HUES64 (cell line): ENCODE measurements around the gene PCSK9.
A peak's percentile ranks its signal among the peaks of the same experiment; 100 is the strongest.

Source experiments
- H3K27ac ChIP-seq: 2 replicates; pipeline ENCODE4 v1.7.0; 2013; ENCODE audit warnings: low read depth, low read length, inconsistent platforms
- H3K27me3 ChIP-seq: 2 replicates; pipeline ENCODE4 v1.6.1; 2013; ENCODE audit warnings: mild to moderate bottlenecking, low read length; ENCODE audit not compliant: insufficient read depth
- H3K36me3 ChIP-seq: 2 replicates; pipeline ENCODE4 v1.6.1; 2013; ENCODE audit warnings: mild to moderate bottlenecking, low read length; ENCODE audit not compliant: insufficient read depth
- H3K4me1 ChIP-seq: 2 replicates; pipeline ENCODE4 v1.6.1; 2013; ENCODE audit warnings: mild to moderate bottlenecking, low read length, moderate library complexity; ENCODE audit not compliant: insufficient read depth
- H3K4me3 ChIP-seq: 2 replicates; pipeline ENCODE4 v1.5.1; 2013; ENCODE audit warnings: mild to moderate bottlenecking, low read length, moderate library complexity
- H3K9ac ChIP-seq: 2 replicates; pipeline ENCODE4 v1.6.1; 2013; ENCODE audit warnings: mild to moderate bottlenecking, low read depth, low read length
- H3K9me3 ChIP-seq: 2 replicates; pipeline ENCODE4 v1.6.1; 2013; ENCODE audit warnings: low read depth, low read length; ENCODE audit not compliant: insufficient read depth
- WGBS: fragments of 150-250, 120-280 bp; methylation state at CpG from one replicate; pipeline ENCODE4 v1.1.7; 2013; ENCODE audit warnings: missing lambda C conversion rate; 5-methylcytosine and 5-hydroxymethylcytosine counted together

Gene PCSK9

DNA sequence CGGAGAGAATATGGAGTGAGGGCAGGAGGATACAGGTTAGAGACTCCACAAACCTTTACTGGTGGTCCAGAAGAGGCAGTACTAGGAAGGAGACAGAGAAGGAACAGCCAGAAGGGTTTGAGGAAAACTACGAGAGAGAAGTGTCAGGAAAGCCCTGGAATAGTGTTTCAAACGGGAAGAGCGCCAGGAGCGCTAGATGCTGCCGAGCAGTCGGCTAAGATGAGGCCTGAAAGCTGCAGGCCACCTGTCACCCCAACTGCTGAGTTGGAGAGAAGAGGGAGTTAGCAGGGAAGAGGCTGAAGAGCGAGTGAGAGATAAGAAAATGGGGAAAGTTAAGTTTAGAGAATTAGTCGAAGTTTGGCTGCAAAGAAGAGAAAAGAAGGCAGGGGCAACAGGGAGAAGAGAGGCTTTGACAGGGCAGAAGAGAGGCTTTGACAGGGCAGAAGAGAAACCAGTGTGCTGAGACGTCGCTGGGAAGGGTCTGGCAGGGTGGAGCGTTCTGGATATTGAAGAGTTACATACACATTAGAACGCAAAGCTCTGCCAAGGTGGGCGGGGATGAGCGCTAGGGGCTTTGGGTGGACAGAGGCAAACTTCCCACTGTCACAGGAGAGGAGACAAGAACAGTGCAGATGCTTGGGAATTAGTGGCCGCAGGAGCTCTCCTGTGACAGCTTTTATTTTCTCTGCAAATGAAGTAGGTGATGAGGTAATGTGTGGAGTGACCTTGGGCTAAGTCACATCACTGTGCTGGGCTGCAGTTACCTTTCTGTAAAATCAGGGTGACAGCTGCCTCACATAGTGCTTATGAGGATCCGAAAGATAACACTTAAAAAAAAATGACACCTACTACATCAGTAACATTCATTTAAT is 31.2 kb downstream of the PCSK9 start:
- Histone ChIP-seq H3K4me1 (no peaks in the 10 kb centered on the region), H3K27me3 (no peaks in the 10 kb centered on the region), H3K4me3 (no peak overlapping the region), H3K27ac (no peak overlapping the region), H3K36me3 (peaks cover 98% of the 10 kb centered on the region), H3K9ac (no peak overlapping the region), H3K9me3 (no peaks in the 10 kb centered on the region)
- 93% methylated on average over 17 of the region's 17 CpGs for WGBS

DNA sequence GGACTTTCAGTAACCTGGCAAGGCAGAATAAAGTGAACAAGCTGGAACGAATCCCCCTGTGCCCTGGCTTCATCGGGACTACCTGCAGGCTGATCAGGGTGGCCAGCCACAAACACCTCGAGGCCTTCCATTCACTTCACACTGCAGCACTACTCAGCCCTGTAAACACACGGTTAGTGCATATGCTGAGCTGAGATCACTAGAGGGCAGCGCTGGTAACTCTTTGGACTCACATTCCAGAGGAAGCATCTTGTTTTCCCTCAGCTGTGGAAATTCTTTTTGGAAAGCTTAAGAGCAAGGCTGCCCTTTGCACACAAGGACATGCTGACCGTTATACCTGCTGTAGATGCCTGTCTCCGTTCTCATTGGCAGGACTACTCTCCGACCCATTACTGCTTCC is 32.1 kb downstream of the PCSK9 start:
- Histone ChIP-seq H3K4me1 (no peaks in the 10 kb centered on the region), H3K27me3 (no peaks in the 10 kb centered on the region), H3K27ac (no peak overlapping the region), H3K4me3 (no peak overlapping the region), H3K9ac (no peak overlapping the region), H3K9me3 (no peaks in the 10 kb centered on the region), H3K36me3 (peaks cover 98% of the 10 kb centered on the region)
- 61% methylated on average over 8 of the region's 8 CpGs for WGBS

DNA sequence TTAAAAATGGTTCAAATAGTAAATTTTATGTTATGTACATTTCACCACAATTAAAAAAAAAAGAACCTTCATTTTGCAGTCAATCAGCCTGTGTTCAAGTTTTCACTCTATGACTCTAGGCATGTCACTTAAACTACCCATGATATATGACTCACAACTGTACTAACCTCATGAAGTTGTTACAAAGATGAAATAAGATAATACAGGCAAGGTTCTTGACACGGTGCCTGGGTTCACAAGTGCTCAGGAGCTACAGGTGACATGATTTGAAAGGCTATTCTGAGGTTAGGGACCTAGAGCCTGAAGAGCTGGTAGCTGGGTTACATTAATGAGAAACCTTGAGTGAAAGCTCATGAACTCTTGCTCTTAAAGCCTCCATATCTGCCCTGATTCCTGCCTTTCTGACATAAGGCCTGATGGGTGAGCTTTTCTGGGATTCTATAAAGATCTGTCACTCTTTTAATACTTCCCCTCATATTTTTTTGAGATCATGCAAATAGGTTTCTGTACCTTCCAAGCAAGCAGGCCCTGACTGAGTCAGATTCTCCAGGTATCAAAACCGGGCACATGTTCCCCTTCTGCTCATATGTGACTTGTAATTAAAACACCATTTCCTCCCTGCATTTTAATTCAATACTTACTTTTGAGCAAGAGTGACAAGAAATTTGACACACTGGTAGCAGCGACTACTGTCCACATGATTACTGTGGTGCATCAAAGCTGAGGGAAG is 34.0 kb downstream of the PCSK9 start:
- Histone ChIP-seq H3K27ac (no peak overlapping the region), H3K9ac (no peak overlapping the region), H3K36me3 (peaks cover 98% of the 10 kb centered on the region), H3K4me3 (no peak overlapping the region), H3K9me3 (no peaks in the 10 kb centered on the region), H3K27me3 (no peaks in the 10 kb centered on the region), H3K4me1 (no peaks in the 10 kb centered on the region)
- 98% methylated on average over 3 of the region's 3 CpGs for WGBS

DNA sequence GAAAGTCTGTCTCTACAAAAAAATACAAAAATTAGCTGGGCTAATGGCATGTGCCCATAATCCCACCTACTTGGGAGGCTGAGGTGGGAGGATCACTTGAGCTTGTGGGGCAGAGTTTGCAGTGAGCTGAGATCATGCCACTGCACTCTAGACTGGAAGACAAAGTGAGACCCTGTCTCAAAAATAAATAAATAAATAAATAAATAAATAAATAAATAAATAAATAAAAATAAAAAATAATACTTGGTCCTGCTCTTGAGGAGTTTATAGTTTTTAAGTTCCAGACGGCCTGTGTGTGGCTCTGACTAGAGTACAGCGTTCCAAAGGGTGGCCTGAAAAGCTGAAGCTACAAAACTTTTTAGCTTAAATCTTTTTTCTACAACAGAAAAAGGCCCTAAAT is 35.1 kb downstream of the PCSK9 start:
- no peak overlapping the region for H3K4me3 ChIP-seq
- no peaks in the 10 kb centered on the region for H3K4me1 ChIP-seq
- no peak overlapping the region for H3K27ac ChIP-seq
- WGBS: 86% methylated on average over 2 of the region's 2 CpGs
- no peaks in the 10 kb centered on the region for H3K9me3 ChIP-seq
- H3K36me3 ChIP-seq: peaks cover 96% of the 10 kb centered on the region
- H3K27me3 ChIP-seq: no peaks in the 10 kb centered on the region
- no peak overlapping the region for H3K9ac ChIP-seq

DNA sequence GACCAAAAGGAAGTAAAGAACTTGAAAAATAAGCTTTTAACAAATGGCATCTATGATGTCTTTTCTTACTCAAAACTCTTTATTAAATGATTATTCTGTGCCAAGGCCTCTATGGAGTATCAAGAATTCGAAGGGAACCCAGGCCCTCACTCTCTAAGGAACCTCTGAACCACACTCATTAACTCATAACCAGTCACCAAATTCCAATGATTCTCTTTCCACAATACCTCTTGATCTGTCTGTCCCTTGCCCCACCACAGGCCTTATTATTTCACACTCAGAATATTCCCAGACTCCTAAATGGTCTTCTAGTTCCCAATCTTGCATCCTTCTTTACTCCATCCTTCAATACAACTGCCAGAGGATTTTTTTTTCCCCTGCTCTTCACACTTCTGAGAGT is 37.0 kb downstream of the PCSK9 start:
- H3K4me3 ChIP-seq: no peak overlapping the region
- H3K9me3 ChIP-seq: no peaks in the 10 kb centered on the region
- no peak overlapping the region for H3K9ac ChIP-seq
- peaks cover 96% of the 10 kb centered on the region for H3K36me3 ChIP-seq
- H3K27ac ChIP-seq: no peak overlapping the region
- no peaks in the 10 kb centered on the region for H3K27me3 ChIP-seq
- WGBS: 98% methylated on average over 1 of the region's 1 CpG
- peaks cover 7% of the 10 kb centered on the region for H3K4me1 ChIP-seq

DNA sequence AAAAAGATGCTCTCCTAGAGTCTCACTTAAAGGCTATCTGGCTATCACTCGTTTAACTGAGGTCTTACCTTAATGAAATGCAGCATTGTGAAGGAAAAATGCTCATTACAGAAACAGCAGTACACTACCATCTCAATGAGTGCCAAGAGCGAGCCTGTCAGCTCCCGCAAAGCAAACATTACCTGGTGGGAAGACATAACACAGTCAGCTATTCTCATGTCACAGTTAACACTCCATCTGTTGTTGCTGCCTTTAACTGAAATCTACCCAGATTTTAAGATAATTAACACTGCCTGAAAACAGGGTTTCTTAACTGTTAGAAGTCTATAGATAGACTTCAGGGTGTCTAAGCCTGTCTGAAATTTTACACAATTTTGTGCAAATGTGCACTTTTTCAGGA is 39.1 kb downstream of the PCSK9 start:
- no peaks in the 10 kb centered on the region for H3K9me3 ChIP-seq
- no peak overlapping the region for H3K9ac ChIP-seq
- 85% methylated on average over 3 of the region's 3 CpGs for WGBS
- peaks cover 97% of the 10 kb centered on the region for H3K36me3 ChIP-seq
- no peak overlapping the region for H3K4me3 ChIP-seq
- no peaks in the 10 kb centered on the region for H3K27me3 ChIP-seq
- peaks cover 15% of the 10 kb centered on the region for H3K4me1 ChIP-seq
- H3K27ac ChIP-seq: no peak overlapping the region

DNA sequence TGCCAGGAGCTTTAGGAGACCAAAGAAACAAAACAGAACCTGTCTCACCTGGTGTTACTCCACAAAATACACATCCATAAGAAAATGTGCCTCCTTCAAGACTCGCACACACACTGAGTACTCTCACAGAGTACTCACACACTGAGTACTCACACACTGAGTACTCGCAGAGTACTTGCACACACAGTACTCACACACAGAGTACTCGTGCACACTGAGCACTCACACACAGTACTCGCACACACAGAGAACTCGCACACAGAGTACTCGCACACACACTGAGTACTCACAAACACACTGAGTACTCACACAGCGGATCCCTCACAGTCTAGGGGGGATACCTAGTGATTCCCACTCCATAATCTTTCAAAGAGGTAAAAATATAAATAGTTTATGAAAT is 40.3 kb downstream of the PCSK9 start:
- Histone ChIP-seq H3K4me3 (no peak overlapping the region), H3K9me3 (no peaks in the 10 kb centered on the region), H3K36me3 (peaks cover 98% of the 10 kb centered on the region), H3K27me3 (no peaks in the 10 kb centered on the region), H3K27ac (no peak overlapping the region), H3K4me1 (peaks cover 15% of the 10 kb centered on the region), H3K9ac (no peak overlapping the region)
- 88% methylated on average over 7 of the region's 7 CpGs for WGBS

DNA sequence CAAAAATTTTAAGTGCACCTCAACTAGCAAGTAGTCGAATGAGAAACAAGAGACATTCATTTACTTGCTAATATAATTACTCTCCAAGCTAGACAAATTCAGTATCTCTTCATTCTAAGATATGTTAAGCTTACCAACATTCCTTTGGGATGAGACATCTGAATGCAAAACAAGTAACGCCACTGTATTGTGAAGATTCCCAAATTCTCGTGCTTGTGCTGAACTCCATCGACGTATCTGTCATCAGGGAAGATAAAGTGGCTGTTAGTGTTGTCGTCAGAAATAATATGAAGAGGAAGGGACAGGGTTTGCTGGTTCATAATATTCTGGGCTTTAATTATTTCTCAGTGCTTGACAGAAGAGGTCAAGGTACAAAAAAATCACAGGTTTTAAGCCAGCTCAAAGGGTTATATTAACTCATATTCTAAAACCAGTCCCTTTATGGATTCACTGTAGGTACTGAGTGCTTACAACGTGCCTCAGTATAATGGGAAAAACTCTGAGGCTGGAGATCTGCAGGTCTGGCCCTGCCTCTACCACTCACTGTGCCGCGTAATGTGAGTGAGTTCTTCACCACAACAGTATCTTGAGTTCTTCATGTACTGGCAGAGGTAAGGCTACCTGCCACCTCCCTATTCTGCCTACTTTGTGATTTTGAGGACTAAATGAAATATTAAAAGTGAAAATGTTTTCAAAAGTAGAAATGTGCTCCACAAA is 42.0 kb downstream of the PCSK9 start:
- no peaks in the 10 kb centered on the region for H3K27me3 ChIP-seq
- peak overlapping the region; percentile 64 for H3K27ac ChIP-seq
- no peak overlapping the region for H3K4me3 ChIP-seq
- peaks cover 15% of the 10 kb centered on the region for H3K4me1 ChIP-seq
- WGBS: 79% methylated on average over 9 of the region's 9 CpGs
- H3K9ac ChIP-seq: peak overlapping the region; percentile 13; the same call in 1 of the 2 replicates
- no peaks in the 10 kb centered on the region for H3K9me3 ChIP-seq
- H3K36me3 ChIP-seq: peaks cover 98% of the 10 kb centered on the region

DNA sequence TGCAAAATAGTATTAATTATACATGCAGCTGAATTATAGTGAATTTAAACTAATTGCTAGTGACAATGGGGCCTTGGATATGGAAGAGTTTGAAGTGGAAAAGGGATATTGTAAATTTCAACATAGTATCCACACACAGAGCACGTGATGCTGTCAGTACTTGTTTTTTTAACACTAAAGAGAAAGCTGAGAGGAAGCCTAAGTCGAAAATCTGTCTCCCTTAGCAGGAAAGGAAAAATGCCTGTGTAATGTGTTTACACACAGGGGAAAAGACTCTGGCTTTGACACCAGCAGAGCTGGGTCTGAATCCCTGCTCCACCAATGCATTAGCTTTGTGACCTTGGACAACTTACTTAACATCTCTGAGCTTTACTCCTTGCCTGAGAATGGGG is 42.6 kb downstream of the PCSK9 start:
- Histone ChIP-seq H3K4me3 (no peak overlapping the region), H3K27me3 (no peaks in the 10 kb centered on the region), H3K36me3 (peaks cover 98% of the 10 kb centered on the region), H3K27ac (peak overlapping the region; percentile 64; the same call in 1 of the 2 replicates), H3K9ac (no peak overlapping the region), H3K9me3 (no peaks in the 10 kb centered on the region), H3K4me1 (peaks cover 19% of the 10 kb centered on the region)
- WGBS: 84% methylated on average over 2 of the region's 2 CpGs

DNA sequence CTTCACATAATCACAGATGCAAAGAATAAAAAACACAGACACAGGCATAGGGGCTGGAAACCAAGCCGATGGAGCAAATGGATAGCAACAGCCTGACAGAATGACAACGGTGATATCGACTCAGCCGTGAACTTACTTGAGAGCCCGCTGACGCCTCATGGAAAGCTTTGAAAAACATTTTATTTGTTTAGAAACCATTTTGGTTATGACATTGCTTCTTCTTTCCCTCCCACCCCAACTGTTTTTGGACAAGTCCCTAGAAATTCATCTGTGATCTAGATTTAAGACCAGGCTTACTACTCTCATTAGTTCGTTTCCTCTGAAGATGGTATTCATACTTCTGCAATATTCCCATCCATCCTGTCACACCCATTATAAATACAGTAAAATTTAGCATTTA is 44.9 kb downstream of the PCSK9 start:
- Histone ChIP-seq H3K36me3 (peaks cover 99% of the 10 kb centered on the region), H3K9ac (no peak overlapping the region), H3K9me3 (no peaks in the 10 kb centered on the region), H3K27ac (no peak overlapping the region), H3K4me3 (no peak overlapping the region), H3K27me3 (no peaks in the 10 kb centered on the region), H3K4me1 (peaks cover 22% of the 10 kb centered on the region)
- WGBS: 98% methylated on average over 7 of the region's 7 CpGs

DNA sequence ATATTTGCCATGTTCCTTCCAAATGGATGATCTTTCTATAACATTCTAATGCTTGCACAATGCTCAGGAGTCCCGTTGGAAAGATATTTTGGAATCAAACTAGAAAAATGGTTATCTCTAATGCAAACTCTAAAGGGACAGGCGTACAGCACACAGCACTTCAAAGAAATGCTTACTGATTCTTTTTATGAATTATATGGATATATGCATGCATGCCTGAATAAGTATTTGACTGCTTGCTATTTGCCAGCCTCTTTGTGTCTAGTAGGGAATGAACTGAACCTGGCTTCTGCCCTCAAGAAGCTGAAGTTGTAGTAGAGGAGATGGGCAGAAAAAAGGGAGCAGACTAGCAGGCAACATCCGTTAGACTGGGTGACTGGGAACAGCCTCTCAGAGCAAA is 48.1 kb downstream of the PCSK9 start:
- 94% methylated on average over 3 of the region's 3 CpGs for WGBS
- H3K27me3 ChIP-seq: no peaks in the 10 kb centered on the region
- H3K27ac ChIP-seq: no peak overlapping the region
- H3K36me3 ChIP-seq: peaks cover 99% of the 10 kb centered on the region
- peaks cover 7% of the 10 kb centered on the region; the same call in 1 of the 2 replicates for H3K4me1 ChIP-seq
- no peak overlapping the region for H3K4me3 ChIP-seq
- H3K9me3 ChIP-seq: no peaks in the 10 kb centered on the region
- no peak overlapping the region for H3K9ac ChIP-seq
